Glutamatergic neuron (in vitro differentiated cells): ENCODE results near the gene AFF3. TPM values are rescaled to one million over a fixed set of nuclear protein-coding genes. Genes with fewer than 3 reads are reported as not detected.

ENCODE experiments used
- DNase-seq: peaks from one replicate; pipeline ENCODE4 v3.0.0; 2022
- H3K27ac Mint-ChIP-seq: one replicate; pipeline ENCODE4 v1.8.0; 2020; ENCODE audit warnings: mild to moderate bottlenecking, mixed read lengths, inconsistent platforms; ENCODE audit not compliant: unreplicated experiment
- H3K27me3 Mint-ChIP-seq: one replicate; pipeline ENCODE4 v1.8.0; 2020; ENCODE audit warnings: mild to moderate bottlenecking, moderate library complexity, mixed read lengths, inconsistent platforms; ENCODE audit not compliant: unreplicated experiment
- H3K36me3 Mint-ChIP-seq: one replicate; pipeline ENCODE4 v1.8.0; 2020; ENCODE audit warnings: mild to moderate bottlenecking, mixed read lengths, inconsistent platforms; ENCODE audit not compliant: unreplicated experiment
- H3K4me1 Mint-ChIP-seq: one replicate; pipeline ENCODE4 v1.8.0; 2020; ENCODE audit warnings: mild to moderate bottlenecking, low read depth, mixed read lengths, inconsistent platforms; ENCODE audit not compliant: unreplicated experiment
- H3K4me3 Mint-ChIP-seq: one replicate; pipeline ENCODE4 v1.8.0; 2020; ENCODE audit warnings: mild to moderate bottlenecking, mixed read lengths, inconsistent platforms; ENCODE audit not compliant: unreplicated experiment
- H3K9me3 Mint-ChIP-seq: one replicate; pipeline ENCODE4 v1.8.0; 2020; ENCODE audit warnings: mild to moderate bottlenecking, moderate library complexity, mixed read lengths, inconsistent platforms; ENCODE audit not compliant: unreplicated experiment
- CTCF ChIP-seq: fragments of 200-600 bp; sonication (generic); IDR thresholded peaks from one replicate; pipeline ENCODE4 v1.5.0; 2021; ENCODE audit not compliant: partially characterized antibody, unreplicated experiment
- total RNA-seq: library from RNA; stranded (reverse); fragmentation: NEBNext Ultra II Directional; extraction: Animal tissue kit (Norgen Biotek cat#: 25700); gene quantifications from one replicate; pipeline ENCODE4 v1.2.1, GENCODE V29; 2021; ENCODE audit not compliant: unreplicated experiment

The AFF3 gene
- total RNA-seq, 1 donor from 2014 or later = 125 TPM

- H3K9me3 Mint-ChIP-seq = peaks cover 6% of the 10 kb centered on the region
- H3K4me1 Mint-ChIP-seq = peaks cover 21% of the 10 kb centered on the region
- no peak for TF ChIP-seq CTCF
- H3K4me3 Mint-ChIP-seq = no peak overlapping the region
- no peak overlapping the region for H3K27ac Mint-ChIP-seq
- peaks cover 2% of the 10 kb centered on the region for H3K27me3 Mint-ChIP-seq
- peaks cover 9% of the 10 kb centered on the region for H3K36me3 Mint-ChIP-seq
- no peak for DNase-seq
These were observed 587.5 kb downstream of the AFF3 start for GRCh38 chr2:99554871-99555270.

- H3K4me1 Mint-ChIP-seq = peaks cover 23% of the 10 kb centered on the region
- no peak for TF ChIP-seq CTCF
- H3K9me3 Mint-ChIP-seq = peaks cover 6% of the 10 kb centered on the region
- no peak overlapping the region for H3K4me3 Mint-ChIP-seq
- peaks cover 2% of the 10 kb centered on the region for H3K27me3 Mint-ChIP-seq
- peak; percentile 73 for DNase-seq
- H3K36me3 Mint-ChIP-seq = peaks cover 9% of the 10 kb centered on the region
- peak overlapping the region; percentile 75 for H3K27ac Mint-ChIP-seq
These were observed 588.2 kb downstream of the AFF3 start for GRCh38 chr2:99554238-99554637.

- Mint-ChIP-seq H3K4me3 (no peak overlapping the region), H3K9me3 (peaks cover 6% of the 10 kb centered on the region), H3K27ac (peak overlapping the region; percentile 33), H3K36me3 (peaks cover 9% of the 10 kb centered on the region), H3K27me3 (peaks cover 2% of the 10 kb centered on the region), H3K4me1 (peaks cover 23% of the 10 kb centered on the region)
- no peak for DNase-seq
- no peak for TF ChIP-seq CTCF
These were observed 589.9 kb downstream of the AFF3 start for GRCh38 chr2:99552529-99552928.

GRCh38 chr2:99550368-99550767 lies 592.0 kb downstream of the AFF3 start:
- peaks cover 25% of the 10 kb centered on the region for H3K4me1 Mint-ChIP-seq

GRCh38 chr2:99545604-99546003 lies 596.8 kb downstream of the AFF3 start:
- no peak for DNase-seq
- H3K4me3 Mint-ChIP-seq = no peak overlapping the region
- H3K9me3 Mint-ChIP-seq = no peaks in the 10 kb centered on the region
- H3K4me1 Mint-ChIP-seq = peaks cover 15% of the 10 kb centered on the region
- H3K36me3 Mint-ChIP-seq = no peaks in the 10 kb centered on the region
- TF ChIP-seq CTCF = no peak
- no peak overlapping the region for H3K27ac Mint-ChIP-seq
- no peaks in the 10 kb centered on the region for H3K27me3 Mint-ChIP-seq

More at GRCh38 chr2:99550368-99550767, 592.0 kb downstream of the AFF3 start:
- H3K9me3 Mint-ChIP-seq = peaks cover 4% of the 10 kb centered on the region
- no peak for TF ChIP-seq CTCF
- no peak overlapping the region for H3K4me3 Mint-ChIP-seq
- no peak overlapping the region for H3K27ac Mint-ChIP-seq
- DNase-seq = no peak
- peaks cover 2% of the 10 kb centered on the region for H3K27me3 Mint-ChIP-seq
- H3K36me3 Mint-ChIP-seq = peaks cover 9% of the 10 kb centered on the region
